HCT116 (cell line): ENCODE data around the gene PC. TPM values are rescaled to one million over a fixed set of nuclear protein-coding genes. Genes with fewer than 3 reads are reported as not detected.
A peak's percentile ranks its signal among the peaks of the same experiment; 100 is the strongest.

ENCODE experiments used
- ATAC-seq: fragments of 200-7000 bp; cut with Tn5 transposase; 2 replicates; pipeline ENCODE4 v1.9.1; 2020; ENCODE audit warnings: mild to moderate bottlenecking, moderate library complexity
- BruUV-seq: library from RNA; stranded (reverse); fragments of 400-500 nt; replicated peaks from 2 replicates; lab custom pipeline; 2021; lab: Mats Ljungman, UMichigan
- CTCF ChIA-PET: fragments of 300-600 bp; sonication (Branson Sonifier 250); formaldehyde crosslinking; loops from one replicate; lab custom pipeline; 2021; ENCODE audit warnings: antibody characterized with exemption; lab: Charles Lee
- POLR2A ChIA-PET: fragments of 300-600, 350-600 bp; sonication (Branson Sonifier 250); formaldehyde crosslinking; loops from one replicate; lab custom pipeline; 2021; ENCODE audit warnings: antibody characterized with exemption; lab: Charles Lee
- RAD21 ChIA-PET, 2 experiments: fragments of 300-600 bp; sonication (Branson Sonifier 250); formaldehyde crosslinking; loops; one replicate each; lab custom pipeline; 2023; ENCODE audit warnings: low total read pairs in 2 of 2; ENCODE audit not compliant: uncharacterized antibody in 2 of 2, unreplicated experiment in 2 of 2, low non-redundant PET in 1 of 2; lab: Charles Lee
- DNase-seq: peaks from one replicate; pipeline ENCODE4 v3.0.0-alpha.2; 2010; ENCODE audit warnings: low read depth, low spot score
- H2AFZ ChIP-seq: fragments of 200-600 bp; shearing (Covaris generic), sonication (generic); 2 replicates; pipeline ENCODE4 v1.6.1; 2017; ENCODE audit warnings: low read depth, mixed run types, mixed read lengths, antibody characterized with exemption, low read length; ENCODE audit not compliant: poor library complexity, severe bottlenecking
- H3K27ac ChIP-seq: 2 replicates; pipeline ENCODE4 v1.5.1; 2012; ENCODE audit warnings: low read depth, low read length
- H3K27me3 ChIP-seq: fragments of 200-600 bp; sonication (generic); 2 replicates; pipeline ENCODE4 v1.6.1; 2016; ENCODE audit warnings: mixed run types, low read length, mixed read lengths; ENCODE audit not compliant: insufficient read depth
- H3K36me3 ChIP-seq, 2 experiments: fragments of 200-500 bp in 1 of 2; fragments of 200-600 bp in 1 of 2; sonication (Bioruptor generic) in 1 of 2; sonication (generic) in 1 of 2; 2 replicates each; pipeline versions ENCODE4 v1.5.1 to v1.6.1; 2014 to 2016; ENCODE audit warnings: low read length in 2 of 2, inconsistent platforms in 1 of 2, mixed read lengths in 1 of 2, mixed run types in 1 of 2; ENCODE audit not compliant: insufficient read depth in 2 of 2, control insufficient read depth in 1 of 2
- H3K4me1 ChIP-seq, 2 experiments: fragments of 200-600 bp in 1 of 2; sonication (generic) in 1 of 2; 2 replicates each; pipeline versions ENCODE4 v1.5.1 to v1.6.1; 2012 to 2017; ENCODE audit warnings: low read length in 2 of 2, inconsistent platforms in 1 of 2, mild to moderate bottlenecking in 1 of 2, mixed read lengths in 1 of 2, mixed run types in 1 of 2, moderate library complexity in 1 of 2; ENCODE audit not compliant: insufficient read depth in 2 of 2, control insufficient read depth in 1 of 2
- H3K4me2 ChIP-seq: fragments of 200-600 bp; sonication (generic); 2 replicates; pipeline ENCODE4 v1.6.1; 2017; ENCODE audit warnings: mixed run types, low read length, mixed read lengths
- H3K4me3 ChIP-seq, 2 experiments: fragments of 200-600 bp in 1 of 2; sonication (generic) in 1 of 2; replicated peaks in 1 of 2; 2 replicates each; pipeline ENCODE4 v1.5.1; 2011 to 2016; ENCODE audit warnings: low read length in 2 of 2, control low read depth in 1 of 2, low read depth in 1 of 2, mild to moderate bottlenecking in 1 of 2, mixed read lengths in 1 of 2, mixed run types in 1 of 2
- H3K79me2 ChIP-seq: fragments of 200-600 bp; sonication (generic); 2 replicates; pipeline ENCODE4 v1.6.1; 2017; ENCODE audit warnings: mild to moderate bottlenecking, mixed run types, low read length, moderate library complexity, mixed read lengths; ENCODE audit not compliant: insufficient read depth
- H3K9ac ChIP-seq: fragments of 200-600 bp; sonication (generic); 2 replicates; pipeline ENCODE4 v1.6.1; 2016; ENCODE audit warnings: low read length, mixed read lengths
- H3K9me2 ChIP-seq: fragments of 200-600 bp; sonication (generic), shearing (Covaris generic); 2 replicates; pipeline ENCODE4 v1.6.1; 2017; ENCODE audit warnings: mixed run types, mild to moderate bottlenecking, moderate library complexity; ENCODE audit not compliant: insufficient read depth
- H3K9me3 ChIP-seq, 2 experiments: fragments of 200-500 bp in 1 of 2; fragments of 200-600 bp in 1 of 2; sonication (Bioruptor generic) in 1 of 2; sonication (generic) in 1 of 2; 2 replicates each; pipeline ENCODE4 v1.6.1; 2014 to 2017; ENCODE audit warnings: low read length in 2 of 2, mixed read lengths in 2 of 2, inconsistent platforms in 1 of 2, low read depth in 1 of 2, mild to moderate bottlenecking in 1 of 2, mixed run types in 1 of 2, moderate library complexity in 1 of 2; ENCODE audit not compliant: control insufficient read depth in 1 of 2, insufficient read depth in 1 of 2
- H4K20me1 ChIP-seq: fragments of 200-600 bp; sonication (generic), shearing (Covaris generic); 2 replicates; pipeline ENCODE4 v1.6.1; 2017; ENCODE audit warnings: mixed run types, mild to moderate bottlenecking, moderate library complexity; ENCODE audit not compliant: insufficient read depth
- CEBPB ChIP-seq: IDR thresholded peaks from 2 replicates; pipeline ENCODE4 v1.6.1; 2012; ENCODE audit warnings: low read depth
- EGR1 ChIP-seq: IDR thresholded peaks from 2 replicates; pipeline ENCODE4 v1.6.1; 2012; ENCODE audit warnings: low read depth
- ELF1 ChIP-seq: IDR thresholded peaks from 2 replicates; pipeline ENCODE4 v1.6.1; 2012; ENCODE audit warnings: low read depth, borderline replicate concordance
- EZH2 ChIP-seq: fragments of 200-600 bp; sonication (generic); IDR thresholded peaks from 2 replicates; pipeline ENCODE4 v1.6.1; 2017; ENCODE audit warnings: antibody characterized with exemption, mixed run types
- FOSL1 ChIP-seq: IDR thresholded peaks from 2 replicates; pipeline ENCODE4 v1.6.1; 2012; ENCODE audit warnings: low read depth
- JUND ChIP-seq: IDR thresholded peaks from 2 replicates; pipeline ENCODE4 v1.6.1; 2012
- POLR2A ChIP-seq: IDR thresholded peaks from 2 replicates; pipeline ENCODE4 v1.7.0; 2011; ENCODE audit warnings: borderline replicate concordance; ENCODE audit not compliant: insufficient read depth, insufficient read length; ENCODE audit errors: extremely low read depth
- POLR2AphosphoS5 ChIP-seq: IDR thresholded peaks from 2 replicates; pipeline ENCODE4 v1.6.1; 2011; ENCODE audit warnings: mild to moderate bottlenecking, low read depth, low read length, moderate library complexity
- RAD21 ChIP-seq: IDR thresholded peaks from 2 replicates; pipeline ENCODE4 v1.6.1; 2012; ENCODE audit warnings: low read depth, mild to moderate bottlenecking
- SIN3A ChIP-seq: IDR thresholded peaks from 2 replicates; pipeline ENCODE4 v1.6.1; 2012; ENCODE audit warnings: low read depth
- SP1 ChIP-seq: IDR thresholded peaks from 2 replicates; pipeline ENCODE4 v1.6.1; 2012; ENCODE audit warnings: low read depth
- ZFX ChIP-seq: fragments of 450-650 bp; IDR thresholded peaks from 2 replicates; pipeline ENCODE4 v1.6.1; 2017
- ZNF274 ChIP-seq: fragments of 200-500 bp; sonication (Bioruptor generic); IDR thresholded peaks from 2 replicates; pipeline ENCODE4 v1.6.1; 2014; ENCODE audit warnings: mild to moderate bottlenecking, low read depth, low read length, inconsistent platforms
- intact Hi-C: fragments of 100-400 bp; cut with micrococcal nuclease; formaldehyde crosslinking; loops from 2 replicates; pipeline ENCODE4 v1.10.0; 2022
- total RNA-seq: library from RNA; stranded (reverse); gene quantifications from one replicate; pipeline ENCODE4 v1.2.1, GENCODE V29; 2021; ENCODE audit not compliant: unreplicated experiment
- TF ChIP-seq, protein P1 (sequence below), 3 experiments: fragments of 200-600 bp in 1 of 3; sonication (generic) in 1 of 3; IDR thresholded peaks in 2 of 3; conservative IDR thresholded peaks in 1 of 3; 2 replicates each; pipeline ENCODE4 v1.5.1; 2012 to 2017; ENCODE audit warnings: low read depth in 2 of 3, low read length in 2 of 3, antibody characterized with exemption in 1 of 3, borderline replicate concordance in 1 of 3, control low read depth in 1 of 3, mild to moderate bottlenecking in 1 of 3, mixed read lengths in 1 of 3, mixed run types in 1 of 3, moderate library complexity in 1 of 3; ENCODE audit not compliant: insufficient read depth in 1 of 3
- TF ChIP-seq, protein P2 (sequence below): IDR thresholded peaks from 2 replicates; pipeline ENCODE4 v1.6.1; 2012
- TF ChIP-seq, protein P3 (sequence below): IDR thresholded peaks from 2 replicates; pipeline ENCODE4 v1.6.1; 2012; ENCODE audit warnings: low read depth

Gene PC
- total RNA-seq, 1 experiment from 2014 or later = 24.1 TPM

DNA sequence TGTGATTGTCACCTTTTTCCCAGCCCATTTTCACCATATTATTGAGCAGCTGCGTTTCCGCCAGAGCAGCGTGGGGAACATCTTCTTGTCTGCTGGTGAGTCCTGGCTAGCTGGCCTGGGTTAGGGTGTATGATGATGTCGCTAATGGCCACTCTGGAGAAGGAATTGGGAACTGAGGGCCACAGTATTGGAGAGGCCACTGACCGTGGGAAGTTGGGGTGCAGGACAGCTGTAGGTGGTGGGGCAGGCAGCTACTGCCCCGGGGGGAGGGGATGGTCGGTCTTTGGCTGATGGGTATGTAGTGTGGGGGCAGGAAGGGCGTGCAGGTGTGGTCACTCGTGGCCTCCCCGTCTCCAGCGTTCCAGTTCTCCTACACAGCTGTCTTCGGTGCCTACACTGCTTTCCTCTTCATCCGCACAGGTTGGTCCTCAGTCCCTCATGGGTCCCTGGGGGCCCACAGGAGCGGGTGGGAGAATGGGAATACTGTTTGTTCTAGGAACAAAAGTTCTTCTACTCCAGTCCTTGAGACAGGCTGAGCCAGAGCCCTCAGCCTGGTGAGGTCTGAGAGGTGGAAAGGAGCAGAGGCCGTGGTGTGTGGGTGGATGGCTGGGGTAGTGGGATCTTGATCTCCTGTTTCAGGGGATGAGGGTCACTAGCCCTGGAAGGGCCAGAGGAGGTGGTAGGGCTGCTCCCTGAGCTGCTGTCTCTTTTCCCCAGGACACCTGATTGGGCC is 112.9 kb downstream of the PC start (continued):
- TF ChIP-seq ZNF274 (no peak), SIN3A (no peak), RAD21 (no peak), POLR2AphosphoS5 (no peak), FOSL1 (no peak)
- TF ChIP-seq, protein P1, sequence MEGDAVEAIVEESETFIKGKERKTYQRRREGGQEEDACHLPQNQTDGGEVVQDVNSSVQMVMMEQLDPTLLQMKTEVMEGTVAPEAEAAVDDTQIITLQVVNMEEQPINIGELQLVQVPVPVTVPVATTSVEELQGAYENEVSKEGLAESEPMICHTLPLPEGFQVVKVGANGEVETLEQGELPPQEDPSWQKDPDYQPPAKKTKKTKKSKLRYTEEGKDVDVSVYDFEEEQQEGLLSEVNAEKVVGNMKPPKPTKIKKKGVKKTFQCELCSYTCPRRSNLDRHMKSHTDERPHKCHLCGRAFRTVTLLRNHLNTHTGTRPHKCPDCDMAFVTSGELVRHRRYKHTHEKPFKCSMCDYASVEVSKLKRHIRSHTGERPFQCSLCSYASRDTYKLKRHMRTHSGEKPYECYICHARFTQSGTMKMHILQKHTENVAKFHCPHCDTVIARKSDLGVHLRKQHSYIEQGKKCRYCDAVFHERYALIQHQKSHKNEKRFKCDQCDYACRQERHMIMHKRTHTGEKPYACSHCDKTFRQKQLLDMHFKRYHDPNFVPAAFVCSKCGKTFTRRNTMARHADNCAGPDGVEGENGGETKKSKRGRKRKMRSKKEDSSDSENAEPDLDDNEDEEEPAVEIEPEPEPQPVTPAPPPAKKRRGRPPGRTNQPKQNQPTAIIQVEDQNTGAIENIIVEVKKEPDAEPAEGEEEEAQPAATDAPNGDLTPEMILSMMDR (IDR thresholded peaks at IDR 0.05 in 2 of 3, conservative IDR thresholded peaks at IDR 0.05 in 1 of 3; ENCODE audit: borderline replicate concordance in 1 of 3, insufficient read depth in 1 of 3, low read depth in 2 of 3, low read length in 2 of 3) = no peak

DNA sequence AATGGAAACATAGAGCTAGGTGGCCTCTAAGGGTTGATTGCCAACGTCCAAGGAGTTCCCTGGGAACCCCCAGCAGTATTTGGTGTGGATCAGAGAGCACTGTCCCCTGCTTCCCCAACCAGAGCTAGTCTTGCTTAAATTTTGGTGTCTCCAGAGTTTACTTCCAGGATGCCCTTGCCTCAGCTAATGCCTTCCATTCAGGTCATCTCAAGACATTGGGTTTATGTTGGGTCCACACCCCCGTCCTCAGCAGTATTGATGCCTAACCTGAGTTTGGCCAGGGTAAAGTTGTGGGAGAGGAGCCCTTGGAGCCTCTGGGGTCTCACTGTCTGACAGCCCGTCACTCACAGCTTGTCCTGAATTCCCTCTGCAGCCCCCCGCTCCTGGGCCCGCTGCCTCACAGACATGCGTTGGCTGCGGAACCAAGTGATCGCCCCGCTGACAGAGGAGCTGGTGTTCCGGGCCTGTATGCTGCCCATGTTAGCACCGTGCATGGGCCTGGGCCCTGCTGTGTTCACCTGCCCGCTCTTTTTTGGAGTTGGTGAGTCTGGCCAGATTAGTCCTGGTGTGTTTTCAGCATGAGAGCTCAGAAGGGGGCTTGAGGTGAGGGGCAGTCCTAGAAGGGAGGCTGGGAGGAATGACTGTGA is 113.6 kb downstream of the PC start:
- Histone ChIP-seq H3K27ac (no peak overlapping the region; the same call in 1 of the 2 replicates), H3K36me3 (peaks cover 12 to 21% of the 10 kb centered on the region in 2 experiments)
- TF ChIP-seq JUND = no peak
- TF ChIP-seq, protein P2, sequence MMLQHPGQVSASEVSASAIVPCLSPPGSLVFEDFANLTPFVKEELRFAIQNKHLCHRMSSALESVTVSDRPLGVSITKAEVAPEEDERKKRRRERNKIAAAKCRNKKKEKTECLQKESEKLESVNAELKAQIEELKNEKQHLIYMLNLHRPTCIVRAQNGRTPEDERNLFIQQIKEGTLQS = no peak
- no peak for TF ChIP-seq SIN3A
- TF ChIP-seq POLR2A = no peak
- TF ChIP-seq EGR1 = no peak
- TF ChIP-seq ELF1 = no peak
- no peak for TF ChIP-seq SP1
- TF ChIP-seq ZFX = no peak
- TF ChIP-seq POLR2AphosphoS5 = no peak
- TF ChIP-seq, protein P3, sequence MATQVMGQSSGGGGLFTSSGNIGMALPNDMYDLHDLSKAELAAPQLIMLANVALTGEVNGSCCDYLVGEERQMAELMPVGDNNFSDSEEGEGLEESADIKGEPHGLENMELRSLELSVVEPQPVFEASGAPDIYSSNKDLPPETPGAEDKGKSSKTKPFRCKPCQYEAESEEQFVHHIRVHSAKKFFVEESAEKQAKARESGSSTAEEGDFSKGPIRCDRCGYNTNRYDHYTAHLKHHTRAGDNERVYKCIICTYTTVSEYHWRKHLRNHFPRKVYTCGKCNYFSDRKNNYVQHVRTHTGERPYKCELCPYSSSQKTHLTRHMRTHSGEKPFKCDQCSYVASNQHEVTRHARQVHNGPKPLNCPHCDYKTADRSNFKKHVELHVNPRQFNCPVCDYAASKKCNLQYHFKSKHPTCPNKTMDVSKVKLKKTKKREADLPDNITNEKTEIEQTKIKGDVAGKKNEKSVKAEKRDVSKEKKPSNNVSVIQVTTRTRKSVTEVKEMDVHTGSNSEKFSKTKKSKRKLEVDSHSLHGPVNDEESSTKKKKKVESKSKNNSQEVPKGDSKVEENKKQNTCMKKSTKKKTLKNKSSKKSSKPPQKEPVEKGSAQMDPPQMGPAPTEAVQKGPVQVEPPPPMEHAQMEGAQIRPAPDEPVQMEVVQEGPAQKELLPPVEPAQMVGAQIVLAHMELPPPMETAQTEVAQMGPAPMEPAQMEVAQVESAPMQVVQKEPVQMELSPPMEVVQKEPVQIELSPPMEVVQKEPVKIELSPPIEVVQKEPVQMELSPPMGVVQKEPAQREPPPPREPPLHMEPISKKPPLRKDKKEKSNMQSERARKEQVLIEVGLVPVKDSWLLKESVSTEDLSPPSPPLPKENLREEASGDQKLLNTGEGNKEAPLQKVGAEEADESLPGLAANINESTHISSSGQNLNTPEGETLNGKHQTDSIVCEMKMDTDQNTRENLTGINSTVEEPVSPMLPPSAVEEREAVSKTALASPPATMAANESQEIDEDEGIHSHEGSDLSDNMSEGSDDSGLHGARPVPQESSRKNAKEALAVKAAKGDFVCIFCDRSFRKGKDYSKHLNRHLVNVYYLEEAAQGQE = no peak
- no peak for TF ChIP-seq EZH2
- TF ChIP-seq CEBPB = no peak

More for the DNA sequence above, 113.6 kb downstream of the PC start:
- ATAC-seq (no peak), DNase-seq (no peak)
- no peaks in the 10 kb centered on the region for H3K27me3 ChIP-seq
- CTCF ChIA-PET = interaction anchor here (1.8 kb wide), 2 partner anchors 8 to 131 kb away, joined by 6 to 9 read pairs; no protein-coding TSS in a partner anchor
- peak overlapping the region; percentile 86 to 91 for H3K4me3 ChIP-seq
- no peak overlapping the region for H2AFZ ChIP-seq
- RAD21 ChIA-PET = no interaction called here
- H4K20me1 ChIP-seq = peaks cover 3% of the 10 kb centered on the region; the same call in 1 of the 2 replicates
- peak overlapping the region; percentile 82 for H3K4me2 ChIP-seq
- no TSS peak for BruUV-seq
- H3K9me3 ChIP-seq = no peaks in the 10 kb centered on the region
- POLR2A ChIA-PET = interaction anchor here (1.1 to 1.4 kb wide), 2 partner anchors 11 to 178 kb away, joined by 3 to 4 read pairs; partner anchors contain the start of gene SYT12
- H3K9ac ChIP-seq = peak overlapping the region; percentile 90
- intact Hi-C loops = loop anchor here (5.0 kb wide), 1 partner anchor 133 kb away; the partner anchor contains the start of gene C11orf86
- peaks cover 55% of the 10 kb centered on the region for H3K79me2 ChIP-seq
- H3K4me1 ChIP-seq = peaks cover 7 to 20% of the 10 kb centered on the region in 2 experiments; a peak in 3 of 4 replicates
- no peaks in the 10 kb centered on the region for H3K9me2 ChIP-seq
